WTC11 (cell line): Measurements from ENCODE around the gene THOC1.

ENCODE experiments used
- CTCF ChIP-seq: fragments of 200-600 bp; IDR thresholded peaks from 2 replicates; pipeline ENCODE4 v1.8.0; 2022; ENCODE audit warnings: antibody characterized with exemption
- FOXP1 ChIP-seq: sonication (generic); formaldehyde crosslinking; IDR thresholded peaks from 2 replicates; pipeline ENCODE4 v1.8.0; 2022; ENCODE audit warnings: missing genetic modification reagents, mild to moderate bottlenecking, moderate library complexity, borderline replicate concordance
- IRF2 ChIP-seq: sonication (generic); formaldehyde crosslinking; IDR thresholded peaks from 2 replicates; pipeline ENCODE4 v1.8.0; 2022; ENCODE audit warnings: low read depth, missing genetic modification reagents, borderline replicate concordance
- MAX ChIP-seq: sonication (generic); formaldehyde crosslinking; IDR thresholded peaks from 2 replicates; pipeline ENCODE4 v1.8.0; 2022; ENCODE audit warnings: mild to moderate bottlenecking, missing genetic modification reagents
- NFYB ChIP-seq: sonication (generic); formaldehyde crosslinking; conservative IDR thresholded peaks from 2 replicates; pipeline ENCODE4 v1.8.0; 2022; ENCODE audit warnings: low read depth, missing genetic modification reagents
- NR2C2 ChIP-seq: sonication (generic); formaldehyde crosslinking; IDR thresholded peaks from 2 replicates; pipeline ENCODE4 v1.8.0; 2022; ENCODE audit warnings: mild to moderate bottlenecking, missing genetic modification reagents
- SP1 ChIP-seq: sonication (generic); formaldehyde crosslinking; conservative IDR thresholded peaks from 2 replicates; pipeline ENCODE4 v1.8.1; 2022; ENCODE audit warnings: missing genetic modification reagents
- STAT6 ChIP-seq: sonication (generic); formaldehyde crosslinking; conservative IDR thresholded peaks from 2 replicates; pipeline ENCODE4 v1.8.1; 2023; ENCODE audit warnings: mild to moderate bottlenecking, low read depth, missing genetic modification reagents, moderate library complexity
- ZNF121 ChIP-seq: sonication (generic); formaldehyde crosslinking; IDR thresholded peaks from 2 replicates; pipeline ENCODE4 v1.8.0; 2023; ENCODE audit warnings: missing genetic modification reagents
- ZNF263 ChIP-seq: sonication (generic); formaldehyde crosslinking; IDR thresholded peaks from 2 replicates; pipeline ENCODE4 v1.8.1; 2022; ENCODE audit warnings: low read depth, mild to moderate bottlenecking, moderate library complexity, missing genetic modification reagents
- TF ChIP-seq, protein P1 (sequence below): sonication (generic); formaldehyde crosslinking; IDR thresholded peaks from 2 replicates; pipeline ENCODE4 v1.8.1; 2022; ENCODE audit warnings: mild to moderate bottlenecking, missing genetic modification reagents, moderate library complexity, borderline replicate concordance
- TF ChIP-seq, protein P2 (sequence below): sonication (generic); formaldehyde crosslinking; conservative IDR thresholded peaks from 2 replicates; pipeline ENCODE4 v1.8.1; 2022; ENCODE audit warnings: mild to moderate bottlenecking, missing genetic modification reagents

DNA sequence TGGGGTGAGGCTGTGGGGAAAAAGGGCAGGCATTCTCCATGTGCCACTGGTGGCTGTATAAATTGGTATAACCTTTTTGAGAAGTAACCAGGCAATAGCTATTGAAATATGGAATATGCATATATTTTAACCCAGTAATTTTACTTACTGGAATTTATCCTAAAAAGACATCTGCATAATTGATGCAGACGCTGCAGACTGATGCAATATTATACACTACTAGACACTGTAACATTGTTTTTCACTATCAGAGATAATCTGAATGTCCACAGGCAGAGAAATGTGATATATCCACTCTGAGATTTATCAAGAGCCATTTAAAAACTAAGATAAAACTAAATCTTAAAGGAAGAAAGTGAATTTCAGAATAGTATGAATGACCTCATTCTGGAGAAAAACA lies 14.7 kb downstream of the THOC1 start:
- TF ChIP-seq CTCF = no peak
- no peak for TF ChIP-seq NR2C2 (CRISPR knock-in tag)
- TF ChIP-seq STAT6 = no peak
- TF ChIP-seq, protein P1, sequence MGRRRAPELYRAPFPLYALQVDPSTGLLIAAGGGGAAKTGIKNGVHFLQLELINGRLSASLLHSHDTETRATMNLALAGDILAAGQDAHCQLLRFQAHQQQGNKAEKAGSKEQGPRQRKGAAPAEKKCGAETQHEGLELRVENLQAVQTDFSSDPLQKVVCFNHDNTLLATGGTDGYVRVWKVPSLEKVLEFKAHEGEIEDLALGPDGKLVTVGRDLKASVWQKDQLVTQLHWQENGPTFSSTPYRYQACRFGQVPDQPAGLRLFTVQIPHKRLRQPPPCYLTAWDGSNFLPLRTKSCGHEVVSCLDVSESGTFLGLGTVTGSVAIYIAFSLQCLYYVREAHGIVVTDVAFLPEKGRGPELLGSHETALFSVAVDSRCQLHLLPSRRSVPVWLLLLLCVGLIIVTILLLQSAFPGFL (CRISPR knock-in tag) = no peak
- TF ChIP-seq SP1 = no peak
- no peak for TF ChIP-seq MAX
- TF ChIP-seq ZNF121 (CRISPR knock-in tag) = no peak
- TF ChIP-seq FOXP1 (CRISPR knock-in tag) = no peak
- TF ChIP-seq, protein P2, sequence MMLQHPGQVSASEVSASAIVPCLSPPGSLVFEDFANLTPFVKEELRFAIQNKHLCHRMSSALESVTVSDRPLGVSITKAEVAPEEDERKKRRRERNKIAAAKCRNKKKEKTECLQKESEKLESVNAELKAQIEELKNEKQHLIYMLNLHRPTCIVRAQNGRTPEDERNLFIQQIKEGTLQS (CRISPR knock-in tag) = no peak
- no peak for TF ChIP-seq ZNF263 (CRISPR knock-in tag)
- no peak for TF ChIP-seq IRF2 (CRISPR knock-in tag)
- TF ChIP-seq NFYB (CRISPR knock-in tag) = no peak
